H1 (cell line): ENCODE data around the gene ADRB1. TPM values are rescaled to one million over a fixed set of nuclear protein-coding genes. Genes with fewer than 3 reads are reported as not detected.
A peak's percentile ranks its signal among the peaks of the same experiment; 100 is the strongest.

ENCODE experiments used
- CTCF ChIA-PET: fragments of 300-600 bp; sonication (Branson Sonifier 250); formaldehyde crosslinking; loops from one replicate; lab custom pipeline; 2021; ENCODE audit not compliant: partially characterized antibody; lab: Charles Lee
- POLR2A ChIA-PET: fragments of 300-600 bp; sonication (Branson Sonifier 250); formaldehyde crosslinking; loops from one replicate; lab custom pipeline; 2021; ENCODE audit warnings: inconsistent platforms; ENCODE audit not compliant: partially characterized antibody; lab: Charles Lee
- DNase-seq, 2 experiments: peaks; one replicate each; pipeline versions ENCODE4 v3.0.0 to v3.0.0-alpha.2; 2010 to 2022; ENCODE audit warnings: low spot score in 2 of 2, low read depth in 1 of 2, mixed read lengths in 1 of 2
- FAIRE-seq: peaks from 2 replicates; lab custom pipeline; 2011; peaks lifted over from hg19 to GRCh38; lab: Jason Lieb, UNC
- H2AFZ ChIP-seq: 2 replicates; pipeline ENCODE4 v1.8.1; 2012; ENCODE audit warnings: low read length, inconsistent platforms
- H2AK5ac ChIP-seq: 2 replicates; pipeline ENCODE4 v1.6.1; 2013; ENCODE audit warnings: low read depth, low read length
- H2BK120ac ChIP-seq: replicated peaks from 2 replicates; pipeline ENCODE3; 2013; ENCODE audit warnings: low read depth, low read length, inconsistent platforms
- H2BK12ac ChIP-seq: 2 replicates; pipeline ENCODE4 v1.6.1; 2013; ENCODE audit warnings: low read depth, low read length
- H2BK15ac ChIP-seq: 2 replicates; pipeline ENCODE4 v1.6.1; 2013; ENCODE audit warnings: low read length
- H2BK20ac ChIP-seq: 2 replicates; pipeline ENCODE4 v1.6.1; 2013; ENCODE audit warnings: low read length
- H2BK5ac ChIP-seq: 2 replicates; pipeline ENCODE4 v1.6.1; 2013; ENCODE audit warnings: low read depth, low read length
- H3K14ac ChIP-seq: 2 replicates; pipeline ENCODE4 v1.6.1; 2013; ENCODE audit warnings: inconsistent platforms; ENCODE audit not compliant: insufficient read length
- H3K18ac ChIP-seq: 2 replicates; pipeline ENCODE4 v1.6.1; 2013; ENCODE audit warnings: low read length; ENCODE audit errors: extremely low read depth
- H3K23ac ChIP-seq: 2 replicates; pipeline ENCODE4 v1.6.1; 2013; ENCODE audit warnings: inconsistent platforms; ENCODE audit not compliant: insufficient read length
- H3K23me2 ChIP-seq: 2 replicates; pipeline ENCODE4 v1.6.1; 2013; ENCODE audit warnings: low read depth, low read length
- H3K27ac ChIP-seq: 2 replicates; pipeline ENCODE4 v1.6.1; 2011; ENCODE audit warnings: low read depth, low read length, inconsistent platforms
- H3K27me3 ChIP-seq, 4 experiments: replicated peaks in 1 of 4; 1 replicate in 1 of 4; 2 replicates in 3 of 4; pipeline versions ENCODE4 v1.6.1 to v1.8.1; 2011 to 2013; ENCODE audit warnings: low read length in 3 of 4, mild to moderate bottlenecking in 3 of 4, inconsistent platforms in 2 of 4, mixed read lengths in 2 of 4, moderate library complexity in 1 of 4; ENCODE audit not compliant: control insufficient read depth in 3 of 4, insufficient read depth in 3 of 4; ENCODE audit errors: extremely low read depth in 1 of 4
- H3K36me3 ChIP-seq, 4 experiments: 2 replicates each; pipeline versions ENCODE4 v1.6.1 to v1.8.1; 2011 to 2013; ENCODE audit warnings: mild to moderate bottlenecking in 4 of 4, low read length in 3 of 4, moderate library complexity in 2 of 4, control low read depth in 1 of 4, inconsistent platforms in 1 of 4; ENCODE audit not compliant: insufficient read depth in 4 of 4, control insufficient read depth in 2 of 4
- H3K4ac ChIP-seq: replicated peaks from 2 replicates; pipeline ENCODE3; 2013; ENCODE audit warnings: low read length, low read depth, mixed read lengths, inconsistent platforms; ENCODE audit not compliant: insufficient read length
- H3K4me1 ChIP-seq, 4 experiments: replicated peaks in 1 of 4; 1 replicate in 1 of 4; 2 replicates in 3 of 4; pipeline versions ENCODE4 v1.6.1 to v1.8.1; 2011 to 2013; ENCODE audit warnings: low read length in 3 of 4, inconsistent platforms in 2 of 4, mixed read lengths in 1 of 4; ENCODE audit not compliant: insufficient read depth in 4 of 4, control insufficient read depth in 3 of 4
- H3K4me2 ChIP-seq, 2 experiments: 2 replicates each; pipeline versions ENCODE4 v1.6.1 to v1.8.1; 2011 to 2013; ENCODE audit warnings: low read depth in 2 of 2, low read length in 2 of 2, control low read depth in 1 of 2, inconsistent platforms in 1 of 2, mild to moderate bottlenecking in 1 of 2; ENCODE audit not compliant: insufficient read depth in 1 of 2
- H3K4me3 ChIP-seq, 4 experiments: fragments of 200-600, 300-600 bp in 1 of 4; sonication (generic), shearing (Covaris generic), sonication (Bioruptor Twin) in 1 of 4; 2 replicates each; pipeline versions ENCODE4 v1.5.1 to v1.8.1; 2011 to 2016; ENCODE audit warnings: low read length in 4 of 4, low read depth in 3 of 4, control low read depth in 2 of 4, inconsistent platforms in 2 of 4, mild to moderate bottlenecking in 2 of 4, mixed read lengths in 1 of 4, moderate library complexity in 1 of 4; ENCODE audit not compliant: insufficient read depth in 2 of 4; ENCODE audit errors: extremely low read depth in 1 of 4
- H3K56ac ChIP-seq: replicated peaks from 2 replicates; pipeline ENCODE3; 2013; ENCODE audit warnings: low read depth, mild to moderate bottlenecking, mixed read lengths, low read length, inconsistent platforms; ENCODE audit not compliant: insufficient read length
- H3K79me1 ChIP-seq: 2 replicates; pipeline ENCODE4 v1.6.1; 2013; ENCODE audit warnings: low read depth, low read length, control low read depth
- H3K79me2 ChIP-seq, 2 experiments: 2 replicates each; pipeline versions ENCODE4 v1.6.1 to v1.8.1; 2012 to 2013; ENCODE audit warnings: low read length in 2 of 2, mild to moderate bottlenecking in 2 of 2, inconsistent platforms in 1 of 2; ENCODE audit not compliant: insufficient read depth in 2 of 2, control insufficient read depth in 1 of 2
- H3K9ac ChIP-seq, 4 experiments: replicated peaks in 1 of 4; 1 replicate in 1 of 4; 2 replicates in 3 of 4; pipeline versions ENCODE4 v1.6.1 to v1.8.1; 2011 to 2013; ENCODE audit warnings: low read depth in 3 of 4, low read length in 3 of 4, control low read depth in 2 of 4, mild to moderate bottlenecking in 2 of 4, moderate library complexity in 2 of 4, inconsistent platforms in 1 of 4; ENCODE audit errors: extremely low read depth in 1 of 4
- H3K9me3 ChIP-seq, 2 experiments: 2 replicates each; pipeline versions ENCODE4 v1.6.1 to v1.8.1; 2012 to 2013; ENCODE audit warnings: mild to moderate bottlenecking in 2 of 2, moderate library complexity in 2 of 2, control low read depth in 1 of 2, inconsistent platforms in 1 of 2, low read depth in 1 of 2, low read length in 1 of 2, mixed read lengths in 1 of 2; ENCODE audit not compliant: insufficient read depth in 2 of 2
- H4K20me1 ChIP-seq, 2 experiments: replicated peaks in 1 of 2; 2 replicates each; pipeline versions ENCODE3 to v1.8.1; 2011 to 2013; ENCODE audit warnings: inconsistent platforms in 2 of 2, low read length in 2 of 2, mild to moderate bottlenecking in 1 of 2; ENCODE audit not compliant: insufficient read depth in 2 of 2, control insufficient read depth in 1 of 2
- H4K5ac ChIP-seq: 2 replicates; pipeline ENCODE4 v1.6.1; 2013; ENCODE audit warnings: low read length, low read depth, mixed read lengths, inconsistent platforms; ENCODE audit not compliant: insufficient read length
- H4K8ac ChIP-seq: 2 replicates; pipeline ENCODE4 v1.8.0; 2013; ENCODE audit warnings: mild to moderate bottlenecking, moderate library complexity, low read length, inconsistent platforms; ENCODE audit not compliant: insufficient read depth; ENCODE audit errors: extremely low read depth
- H4K91ac ChIP-seq: replicated peaks from 2 replicates; pipeline ENCODE3; 2013; ENCODE audit warnings: low read length, mixed read lengths, inconsistent platforms; ENCODE audit not compliant: insufficient read length
- ATF3 ChIP-seq: IDR thresholded peaks from 2 replicates; pipeline ENCODE4 v1.6.1; 2011; ENCODE audit warnings: low read depth, mild to moderate bottlenecking, low read length; ENCODE audit not compliant: insufficient read depth
- EZH2 ChIP-seq: fragments of 200-600 bp; sonication (generic); IDR thresholded peaks from 2 replicates; pipeline ENCODE4 v1.7.1; 2012; ENCODE audit warnings: low read depth, mild to moderate bottlenecking, moderate library complexity, low read length, inconsistent platforms; ENCODE audit not compliant: severe bottlenecking
- WGBS, 2 experiments: shearing (Covaris generic) in 1 of 2; methylation state at CpG; one replicate each; pipeline versions ENCODE4 v1.1.6 to v1.1.7; 2013 to 2015; ENCODE audit warnings: low lambda C conversion rate in 2 of 2, mixed read lengths in 2 of 2, inconsistent platforms in 1 of 2, low coverage in 1 of 2, missing lambda C conversion rate in 1 of 2; ENCODE audit not compliant: insufficient replicate concordance in 2 of 2, insufficient coverage in 1 of 2, insufficient read length in 1 of 2; ENCODE audit errors: extremely low coverage in 1 of 2, missing lambda C conversion rate in 1 of 2; 5-methylcytosine and 5-hydroxymethylcytosine counted together
- polyA plus RNA-seq, 7 experiments: library from polyadenylated mRNA; depleted of rRNA in 3 of 7; stranded (reverse) in 5 of 7; unstranded in 2 of 7; fragments of >200 nt in 5 of 7; fragments of 200-250 nt in 2 of 7; gene quantifications; 1 replicate in 5 of 7; 2 replicates in 1 of 7; 4 replicates in 1 of 7; pipeline versions ENCODE4 v1.2.1 to v1.2.3, GENCODE V29; 2011 to 2013; ENCODE audit warnings: missing spikeins in 2 of 7, mixed read lengths in 2 of 7
- total RNA-seq: library from RNA; stranded (reverse); fragmentation: NEBNext Ultra II Directional; extraction: Animal tissue kit (Norgen Biotek cat#: 25700); gene quantifications from 2 replicates; pipeline ENCODE4 v1.2.1, GENCODE V29; 2021

The ADRB1 gene
- total and polyA plus RNA-seq, 2 of the 8 experiments (the other 6 are each of a cell fraction or from before 2014, with no cell fraction given) = 0.14 to 0.48 TPM

GRCh38 chr10:114083040-114083439 lies 39.4 kb downstream of the ADRB1 start:
- Histone ChIP-seq H3K18ac (no peak overlapping the region), H3K56ac (no peak overlapping the region), H2AK5ac (no peak overlapping the region), H3K9me3 (peaks cover 0 to 3% of the 10 kb centered on the region in 2 experiments; a peak in 1 of 4 replicates), H3K14ac (no peak overlapping the region), H3K4me1 (no peaks in the 10 kb centered on the region), H2BK20ac (no peak overlapping the region), H4K91ac (no peak overlapping the region), H3K27me3 (no peaks in the 10 kb centered on the region), H3K23me2 (no peaks in the 10 kb centered on the region), H3K4me3 (no peak overlapping the region), H3K4me2 (no peak overlapping the region), H2BK120ac (no peak overlapping the region), H3K79me1 (no peaks in the 10 kb centered on the region), H3K4ac (no peak overlapping the region), H3K27ac (no peak overlapping the region), H2AFZ (peak overlapping the region; percentile 30; the same call in 1 of the 2 replicates), H4K5ac (no peak overlapping the region), H3K9ac (no peak overlapping the region), H3K23ac (no peak overlapping the region), H2BK12ac (no peak overlapping the region), H2BK5ac (no peak overlapping the region), H4K8ac (no peak overlapping the region), H2BK15ac (no peak overlapping the region), H4K20me1 (no peaks in the 10 kb centered on the region), H3K36me3 (no peaks in the 10 kb centered on the region), H3K79me2 (no peaks in the 10 kb centered on the region)
- ChIA-PET POLR2A (no interaction called here), CTCF (no interaction called here)
- no peak for FAIRE-seq
- WGBS, 2 experiments = 91% methylated on average over 5 of the region's 5 CpGs; no CpG with 5 or more reads in 1 of the 2 experiments
- TF ChIP-seq EZH2 (no peak), ATF3 (0 out of 2 replicates have a peak, but pooled peaks have one; percentile 33)
- no peak for DNase-seq
